HepG2 (cell line): ENCODE results near the gene TMOD3. TPM values are rescaled to one million over a fixed set of nuclear protein-coding genes. Genes with fewer than 3 reads are reported as not detected.
A peak's percentile ranks its signal among the peaks of the same experiment; 100 is the strongest.

Source experiments
- ARID3A ChIP-seq: IDR thresholded peaks from 2 replicates; pipeline ENCODE4 v1.6.1; 2012; ENCODE audit warnings: low read depth, low read length, improper control_type of control experiment
- CAMTA2 ChIP-seq: sonication (generic); formaldehyde crosslinking; IDR thresholded peaks from 2 replicates; pipeline ENCODE4 v1.4.0; 2020; ENCODE audit warnings: mild to moderate bottlenecking, missing genetic modification reagents, borderline replicate concordance
- CEBPG ChIP-seq: IDR thresholded peaks from 2 replicates; pipeline ENCODE4 v1.6.1; 2016
- CREB1 ChIP-seq, 2 experiments: fragments of 450-650 bp in 1 of 2; IDR thresholded peaks; 2 replicates each; pipeline ENCODE4 v1.6.1; 2016 to 2017; ENCODE audit warnings: control low read depth in 1 of 2, mild to moderate bottlenecking in 1 of 2, missing compliant biosample characterization in 1 of 2, missing genetic modification characterization in 1 of 2
- EED ChIP-seq: sonication (generic); formaldehyde crosslinking; IDR thresholded peaks from 2 replicates; pipeline ENCODE4 v1.5.0; 2020; ENCODE audit warnings: mild to moderate bottlenecking, missing genetic modification reagents
- FOXA3 ChIP-seq: IDR thresholded peaks from 2 replicates; pipeline ENCODE4 v1.6.1; 2016; ENCODE audit warnings: missing genetic modification reagents, missing compliant biosample characterization
- FOXP4 ChIP-seq: sonication (generic); formaldehyde crosslinking; IDR thresholded peaks from 2 replicates; pipeline ENCODE4 v1.4.0; 2020; ENCODE audit warnings: missing genetic modification reagents
- HCFC1 ChIP-seq: fragments of 150-350 bp; IDR thresholded peaks from 2 replicates; pipeline ENCODE4 v1.6.1; 2014; ENCODE audit warnings: low read depth, low read length
- PHF21A ChIP-seq: sonication (generic); formaldehyde crosslinking; IDR thresholded peaks from 2 replicates; pipeline ENCODE4 v1.5.0; 2020; ENCODE audit warnings: mild to moderate bottlenecking, missing genetic modification reagents
- REPIN1 ChIP-seq: sonication (generic); formaldehyde crosslinking; IDR thresholded peaks from 2 replicates; pipeline ENCODE4 v1.8.0; 2022; ENCODE audit warnings: missing genetic modification reagents, low read depth, mild to moderate bottlenecking, borderline replicate concordance
- SCMH1 ChIP-seq: sonication (generic); formaldehyde crosslinking; IDR thresholded peaks from 2 replicates; pipeline ENCODE4 v1.9.0; 2021; ENCODE audit warnings: missing genetic modification reagents, mild to moderate bottlenecking, borderline replicate concordance
- SIN3B ChIP-seq: fragments of 150-350 bp; IDR thresholded peaks from 2 replicates; pipeline ENCODE4 v1.6.1; 2014; ENCODE audit warnings: low read length
- STAT5B ChIP-seq: sonication (generic); formaldehyde crosslinking; IDR thresholded peaks from 2 replicates; pipeline ENCODE4 v1.4.0; 2020; ENCODE audit warnings: missing genetic modification reagents
- ZBTB8A ChIP-seq: sonication (generic); formaldehyde crosslinking; IDR thresholded peaks from 2 replicates; pipeline ENCODE4 v1.4.0; 2020; ENCODE audit warnings: mild to moderate bottlenecking, low read depth, missing genetic modification reagents, borderline replicate concordance
- ZNF232 ChIP-seq: sonication (generic); formaldehyde crosslinking; IDR thresholded peaks from 2 replicates; pipeline ENCODE4 v1.4.0; 2020; ENCODE audit warnings: missing genetic modification reagents, borderline replicate concordance
- ZNF530 ChIP-seq: sonication (generic); formaldehyde crosslinking; IDR thresholded peaks from 2 replicates; pipeline ENCODE4 v1.5.0; 2020; ENCODE audit warnings: low read depth, mild to moderate bottlenecking, missing genetic modification reagents
- ZNF557 ChIP-seq: sonication (generic); formaldehyde crosslinking; IDR thresholded peaks from 2 replicates; pipeline ENCODE4 v1.4.0; 2020; ENCODE audit warnings: missing genetic modification reagents
- ZNF576 ChIP-seq: sonication (generic); formaldehyde crosslinking; IDR thresholded peaks from 2 replicates; pipeline ENCODE4 v1.4.0; 2020; ENCODE audit warnings: mild to moderate bottlenecking, missing genetic modification reagents
- ZNF709 ChIP-seq: sonication (generic); formaldehyde crosslinking; IDR thresholded peaks from 2 replicates; pipeline ENCODE4 v1.5.0; 2020; ENCODE audit warnings: mild to moderate bottlenecking, missing genetic modification reagents
- ZNF781 ChIP-seq: sonication (generic); formaldehyde crosslinking; IDR thresholded peaks from 2 replicates; pipeline ENCODE4 v1.5.1; 2020; ENCODE audit warnings: borderline replicate concordance, mild to moderate bottlenecking, missing genetic modification reagents; ENCODE audit errors: not compliant biosample characterization
- ZNF83 ChIP-seq: sonication (generic); formaldehyde crosslinking; IDR thresholded peaks from 2 replicates; pipeline ENCODE4 v1.4.0; 2020; ENCODE audit warnings: missing genetic modification reagents, mild to moderate bottlenecking, borderline replicate concordance
- ZSCAN12 ChIP-seq: sonication (generic); formaldehyde crosslinking; IDR thresholded peaks from 2 replicates; pipeline ENCODE4 v1.9.0; 2021; ENCODE audit warnings: mild to moderate bottlenecking, missing genetic modification reagents
- polyA plus RNA-seq, 8 experiments: library from polyadenylated mRNA; depleted of rRNA in 3 of 8; stranded (reverse) in 7 of 8; unstranded in 1 of 8; fragments of >200 nt; fragmentation: Illumina TruSeq in 4 of 8; extraction: Trizol in 4 of 8; gene quantifications; 2 replicates each; pipeline versions ENCODE4 v1.2.1 to v1.2.3, GENCODE V29; 2011 to 2016; ENCODE audit warnings: low read depth in 4 of 8, missing spikeins in 1 of 8, mixed read lengths in 1 of 8; ENCODE audit not compliant: insufficient read depth in 1 of 8
- total RNA-seq, 5 experiments: library from RNA; depleted of rRNA; stranded (reverse); fragments of >200 nt; fragmentation: Illumina TruSeq; extraction: Trizol; gene quantifications; 2 replicates each; pipeline ENCODE4 v1.2.3, GENCODE V29; 2016; ENCODE audit warnings: low read depth in 1 of 5
- TF ChIP-seq, protein P1 (sequence below): sonication (generic); formaldehyde crosslinking; IDR thresholded peaks from 2 replicates; pipeline ENCODE4 v1.4.0; 2020; ENCODE audit warnings: mild to moderate bottlenecking, low read depth, missing genetic modification reagents
- TF ChIP-seq, protein P2 (sequence below): sonication (generic); formaldehyde crosslinking; IDR thresholded peaks from 2 replicates; pipeline ENCODE4 v1.4.0; 2020; ENCODE audit warnings: missing genetic modification reagents, borderline replicate concordance

The TMOD3 gene
- total and polyA plus RNA-seq, 2 of the 13 experiments (the other 11 are each of a cell fraction or from before 2014, with no cell fraction given): 5.1 to 23.2 TPM

DNA sequence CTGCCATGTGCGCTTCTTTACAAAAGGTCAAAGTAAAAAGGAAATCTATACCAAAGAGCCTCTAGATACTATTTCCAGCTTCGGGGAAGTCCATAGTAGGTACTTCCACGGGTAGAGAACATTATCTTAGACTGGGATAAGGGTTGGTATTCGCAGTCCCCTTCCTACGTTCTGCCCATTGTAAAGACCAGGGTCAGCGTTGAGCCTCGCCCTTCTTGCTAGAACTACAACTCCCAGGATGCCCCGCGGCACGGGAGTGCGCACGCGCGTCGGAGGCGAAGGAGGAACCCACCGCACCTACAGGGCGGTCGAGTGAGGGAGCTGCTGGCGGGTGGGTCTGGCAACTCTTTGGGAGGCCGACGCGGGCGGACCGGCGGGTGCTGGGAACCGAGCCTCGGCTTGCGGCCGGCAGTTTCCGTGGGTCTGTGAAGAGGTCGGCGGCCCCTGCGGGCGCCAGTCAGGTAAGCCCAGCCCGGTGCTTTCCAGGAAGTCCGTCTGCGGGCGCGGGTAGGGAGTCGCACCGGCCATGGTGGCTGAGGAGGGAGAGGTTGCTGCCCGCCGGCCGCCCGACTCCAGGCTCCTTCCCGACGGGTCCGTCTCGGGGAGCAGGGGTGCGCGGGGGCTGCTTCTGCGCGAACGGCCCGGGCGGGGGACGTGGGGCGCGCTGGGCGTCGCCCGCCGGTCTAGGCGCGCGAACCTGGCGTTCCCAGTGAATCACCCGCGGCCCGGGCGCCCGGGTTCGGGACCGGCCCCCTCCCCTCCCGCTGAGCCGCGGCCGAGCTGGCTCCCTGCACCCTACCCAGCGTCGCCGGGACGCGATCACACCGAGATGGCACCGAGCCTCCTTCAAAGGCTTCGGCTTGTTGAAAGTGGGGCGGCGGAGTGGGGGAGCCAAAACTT is at the start of gene TMOD3 (continued):
- 0 out of 2 replicates have a peak, but pooled peaks have one; percentile 56 for TF ChIP-seq CAMTA2 (CRISPR knock-in tag)
- 0 out of 2 replicates have a peak, but pooled peaks have one; percentile 48 for TF ChIP-seq PHF21A (CRISPR knock-in tag)
- no peak for TF ChIP-seq ZNF530 (CRISPR knock-in tag)
- peak; percentile 62; the same call in 1 of the 2 replicates for TF ChIP-seq ZNF709
- no peak for TF ChIP-seq SCMH1 (CRISPR knock-in tag)
- TF ChIP-seq FOXA3: no peak
- TF ChIP-seq ZNF781 (CRISPR knock-in tag): peak; percentile 51
- no peak for TF ChIP-seq ARID3A
- TF ChIP-seq CEBPG (CRISPR knock-in tag): no peak
- TF ChIP-seq CREB1 (IDR thresholded peaks at IDR 0.05): no peak
- TF ChIP-seq CREB1 (CRISPR knock-in tag; IDR thresholded peaks at IDR 0.05): no peak
- 0 out of 2 replicates have a peak, but pooled peaks have one; percentile 15 for TF ChIP-seq ZNF232 (CRISPR knock-in tag)
- TF ChIP-seq, protein P1, sequence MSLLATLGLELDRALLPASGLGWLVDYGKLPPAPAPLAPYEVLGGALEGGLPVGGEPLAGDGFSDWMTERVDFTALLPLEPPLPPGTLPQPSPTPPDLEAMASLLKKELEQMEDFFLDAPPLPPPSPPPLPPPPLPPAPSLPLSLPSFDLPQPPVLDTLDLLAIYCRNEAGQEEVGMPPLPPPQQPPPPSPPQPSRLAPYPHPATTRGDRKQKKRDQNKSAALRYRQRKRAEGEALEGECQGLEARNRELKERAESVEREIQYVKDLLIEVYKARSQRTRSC (CRISPR knock-in tag): no peak
- TF ChIP-seq ZNF83 (CRISPR knock-in tag): no peak
- TF ChIP-seq ZNF576 (CRISPR knock-in tag): no peak
- TF ChIP-seq SIN3B: no peak
- peak; percentile 87 for TF ChIP-seq HCFC1
- TF ChIP-seq FOXP4 (CRISPR knock-in tag): no peak
- TF ChIP-seq ZSCAN12 (CRISPR knock-in tag): no peak
- TF ChIP-seq, protein P2, sequence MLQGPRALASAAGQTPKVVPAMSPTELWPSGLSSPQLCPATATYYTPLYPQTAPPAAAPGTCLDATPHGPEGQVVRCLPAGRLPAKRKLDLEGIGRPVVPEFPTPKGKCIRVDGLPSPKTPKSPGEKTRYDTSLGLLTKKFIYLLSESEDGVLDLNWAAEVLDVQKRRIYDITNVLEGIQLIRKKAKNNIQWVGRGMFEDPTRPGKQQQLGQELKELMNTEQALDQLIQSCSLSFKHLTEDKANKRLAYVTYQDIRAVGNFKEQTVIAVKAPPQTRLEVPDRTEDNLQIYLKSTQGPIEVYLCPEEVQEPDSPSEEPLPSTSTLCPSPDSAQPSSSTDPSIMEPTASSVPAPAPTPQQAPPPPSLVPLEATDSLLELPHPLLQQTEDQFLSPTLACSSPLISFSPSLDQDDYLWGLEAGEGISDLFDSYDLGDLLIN (CRISPR knock-in tag): peak; percentile 65; the same call in 1 of the 2 replicates
- no peak for TF ChIP-seq REPIN1 (CRISPR knock-in tag)
- TF ChIP-seq ZBTB8A: no peak
- no peak; the same call in 1 of the 2 replicates for TF ChIP-seq EED (CRISPR knock-in tag)
- TF ChIP-seq STAT5B (CRISPR knock-in tag): no peak
- TF ChIP-seq ZNF557: no peak
